Peyer's patch (tissue), 4 donors: Measurements from ENCODE around the gene RAD50.

Experiments used
- CTCF ChIP-seq, 6 experiments: fragments of 450-650 bp in 4 of 6; fragments of 200-600 bp in 2 of 6; sonication (generic) in 1 of 6; IDR thresholded peaks; one replicate each; pipeline ENCODE4 v1.5.1; 2017 to 2019; ENCODE audit warnings: antibody characterized with exemption in 6 of 6, mild to moderate bottlenecking in 3 of 6, moderate library complexity in 1 of 6
- POLR2A ChIP-seq, 2 donors: fragments of 450-650 bp; IDR thresholded peaks; one replicate each; pipeline ENCODE4 v1.5.1; 2017; ENCODE audit warnings: antibody characterized with exemption in 2 of 2, mild to moderate bottlenecking in 2 of 2, moderate library complexity in 2 of 2

- TF ChIP-seq CTCF (IDR thresholded peaks at IDR 0.05), result no peak
- TF ChIP-seq POLR2A (IDR thresholded peaks at IDR 0.05), result no peak
Measured at GRCh38 chr5:132667309-132667708, 110.5 kb downstream of the RAD50 start.
